Neural progenitor cell (in vitro differentiated cells): Measurements from ENCODE around the gene FHOD3. TPM values are rescaled to one million over a fixed set of nuclear protein-coding genes. Genes with fewer than 3 reads are reported as not detected.

Experiments used
- DNase-seq: peaks from one replicate; pipeline ENCODE4 v3.0.0-alpha.2; 2016; ENCODE audit warnings: low spot score
- H2AFZ ChIP-seq: fragments of 200-600 bp; sonication (generic); replicated peaks from 2 replicates; pipeline ENCODE4 v1.6.1; 2016; ENCODE audit warnings: antibody characterized with exemption
- H3F3A ChIP-seq: fragments of 200-600 bp; sonication (generic); 2 replicates; pipeline ENCODE4 v1.6.1; 2016; ENCODE audit warnings: antibody characterized with exemption, low read depth
- H3K27ac ChIP-seq: fragments of 200-600 bp; sonication (generic); 2 replicates; pipeline ENCODE4 v1.5.1; 2016; ENCODE audit warnings: mild to moderate bottlenecking
- H3K27me3 ChIP-seq: fragments of 200-600 bp; sonication (generic); 2 replicates; pipeline ENCODE4 v1.6.1; 2016; ENCODE audit warnings: mild to moderate bottlenecking, moderate library complexity
- H3K36me3 ChIP-seq: fragments of 200-600 bp; sonication (generic); 2 replicates; pipeline ENCODE4 v1.5.1; 2016
- H3K4me1 ChIP-seq: fragments of 200-600 bp; sonication (generic); 2 replicates; pipeline ENCODE4 v1.6.1; 2016; ENCODE audit warnings: mixed run types
- H3K4me2 ChIP-seq: fragments of 200-600 bp; sonication (generic); 2 replicates; pipeline ENCODE4 v1.6.1; 2016
- H3K4me3 ChIP-seq: fragments of 200-600 bp; sonication (generic); 2 replicates; pipeline ENCODE4 v1.5.1; 2016
- H3K79me2 ChIP-seq: fragments of 200-600 bp; sonication (generic); 2 replicates; pipeline ENCODE4 v1.6.1; 2016; ENCODE audit warnings: low read depth
- H3K9ac ChIP-seq: fragments of 200-600 bp; sonication (generic); 2 replicates; pipeline ENCODE4 v1.6.1; 2016
- H3K9me3 ChIP-seq: fragments of 200-600 bp; sonication (generic); 2 replicates; pipeline ENCODE4 v1.5.1; 2016; ENCODE audit warnings: low read depth
- H4K20me1 ChIP-seq: fragments of 200-600 bp; sonication (generic); 2 replicates; pipeline ENCODE4 v1.6.1; 2016; ENCODE audit warnings: low read depth
- H3K27ac Mint-ChIP-seq: 3 replicates; pipeline ENCODE4 v1.8.0; 2021; ENCODE audit warnings: mixed read lengths
- H3K27me3 Mint-ChIP-seq: 2 replicates; pipeline ENCODE4 v1.8.0; 2022; ENCODE audit warnings: low read depth, mild to moderate bottlenecking, inconsistent platforms, moderate library complexity, mixed read lengths; ENCODE audit not compliant: insufficient read depth
- H3K36me3 Mint-ChIP-seq: 3 replicates; pipeline ENCODE4 v1.8.0; 2021; ENCODE audit warnings: mixed read lengths
- H3K4me1 Mint-ChIP-seq: 3 replicates; pipeline ENCODE4 v1.8.0; 2021; ENCODE audit warnings: mixed read lengths
- H3K4me3 Mint-ChIP-seq: 3 replicates; pipeline ENCODE4 v1.8.0; 2021; ENCODE audit warnings: mild to moderate bottlenecking, moderate library complexity, mixed read lengths
- H3K9me3 Mint-ChIP-seq: 3 replicates; pipeline ENCODE4 v1.8.0; 2020; ENCODE audit warnings: mixed read lengths
- EZH2 ChIP-seq: fragments of 200-600 bp; sonication (generic); IDR thresholded peaks from 2 replicates; pipeline ENCODE4 v1.6.1; 2017; ENCODE audit warnings: antibody characterized with exemption, mild to moderate bottlenecking, moderate library complexity
- EZH2phosphoT487 ChIP-seq: fragments of 200-600 bp; sonication (generic); IDR thresholded peaks from 2 replicates; pipeline ENCODE4 v1.6.1; 2017; ENCODE audit warnings: antibody characterized with exemption
- total RNA-seq: library from RNA; depleted of rRNA; stranded (reverse); fragments of >200 nt; gene quantifications from 2 replicates; pipeline ENCODE4 v1.2.3, GENCODE V29; 2015; ENCODE audit warnings: low replicate concordance
- TF ChIP-seq, protein P1 (sequence below): fragments of 200-600 bp; sonication (generic); IDR thresholded peaks from 2 replicates; pipeline ENCODE4 v1.5.1; 2017; ENCODE audit warnings: antibody characterized with exemption, mild to moderate bottlenecking

FHOD3 gene
- total RNA-seq, 1 donor from 2014 or later = 69.7 TPM

DNA sequence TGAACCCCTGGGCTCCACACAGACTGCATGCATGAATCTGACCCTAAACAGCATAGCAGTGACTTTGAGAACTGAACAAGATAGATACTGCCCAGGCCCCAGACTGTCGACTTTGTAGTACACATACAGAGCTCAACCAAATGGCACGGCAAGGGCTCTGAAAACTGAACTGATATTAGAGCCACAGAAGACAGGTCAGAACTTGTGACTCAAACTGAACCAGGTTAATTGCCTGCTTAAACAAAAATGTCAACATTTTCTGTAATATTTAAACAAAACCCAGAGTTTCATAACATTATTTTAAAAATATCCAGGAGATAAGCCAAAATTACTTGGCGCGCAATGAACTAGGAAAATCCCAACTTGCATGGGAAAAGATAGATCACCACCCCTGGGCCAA lies 271.0 kb downstream of the FHOD3 start:
- TF ChIP-seq EZH2phosphoT487 (no peak), EZH2 (no peak)
- TF ChIP-seq, protein P1, sequence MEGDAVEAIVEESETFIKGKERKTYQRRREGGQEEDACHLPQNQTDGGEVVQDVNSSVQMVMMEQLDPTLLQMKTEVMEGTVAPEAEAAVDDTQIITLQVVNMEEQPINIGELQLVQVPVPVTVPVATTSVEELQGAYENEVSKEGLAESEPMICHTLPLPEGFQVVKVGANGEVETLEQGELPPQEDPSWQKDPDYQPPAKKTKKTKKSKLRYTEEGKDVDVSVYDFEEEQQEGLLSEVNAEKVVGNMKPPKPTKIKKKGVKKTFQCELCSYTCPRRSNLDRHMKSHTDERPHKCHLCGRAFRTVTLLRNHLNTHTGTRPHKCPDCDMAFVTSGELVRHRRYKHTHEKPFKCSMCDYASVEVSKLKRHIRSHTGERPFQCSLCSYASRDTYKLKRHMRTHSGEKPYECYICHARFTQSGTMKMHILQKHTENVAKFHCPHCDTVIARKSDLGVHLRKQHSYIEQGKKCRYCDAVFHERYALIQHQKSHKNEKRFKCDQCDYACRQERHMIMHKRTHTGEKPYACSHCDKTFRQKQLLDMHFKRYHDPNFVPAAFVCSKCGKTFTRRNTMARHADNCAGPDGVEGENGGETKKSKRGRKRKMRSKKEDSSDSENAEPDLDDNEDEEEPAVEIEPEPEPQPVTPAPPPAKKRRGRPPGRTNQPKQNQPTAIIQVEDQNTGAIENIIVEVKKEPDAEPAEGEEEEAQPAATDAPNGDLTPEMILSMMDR = no peak

GRCh38 chr18:36572135-36572856 lies 274.8 kb downstream of the FHOD3 start:
- no peak overlapping the region for H3K4me3 ChIP-seq
- peaks cover 4% of the 10 kb centered on the region for H3K79me2 ChIP-seq
- Mint-ChIP-seq H3K4me1 (peaks cover 22% of the 10 kb centered on the region), H3K27ac (no peak overlapping the region), H3K27me3 (peaks cover 2% of the 10 kb centered on the region), H3K36me3 (peaks cover 6% of the 10 kb centered on the region), H3K4me3 (no peak overlapping the region), H3K9me3 (no peaks in the 10 kb centered on the region)
- H4K20me1 ChIP-seq = no peaks in the 10 kb centered on the region
- no peak overlapping the region for H3K9ac ChIP-seq
- H2AFZ ChIP-seq = peak overlapping the region; percentile 2
- peak overlapping the region; percentile 23 for H3K27ac ChIP-seq
- peaks cover 21% of the 10 kb centered on the region for H3K4me1 ChIP-seq
- H3K4me2 ChIP-seq = peak overlapping the region; percentile 14
- peaks cover 22% of the 10 kb centered on the region for H3F3A ChIP-seq
- peak; percentile 70 for DNase-seq
- TF ChIP-seq, protein P1 = peak; percentile 82
- no peak for TF ChIP-seq EZH2
- no peak for TF ChIP-seq EZH2phosphoT487
- H3K9me3 ChIP-seq = no peaks in the 10 kb centered on the region
- no peaks in the 10 kb centered on the region for H3K36me3 ChIP-seq
- H3K27me3 ChIP-seq = no peaks in the 10 kb centered on the region

More for the DNA sequence above, 271.0 kb downstream of the FHOD3 start:
- Mint-ChIP-seq H3K36me3 (no peaks in the 10 kb centered on the region), H3K27me3 (peaks cover 5% of the 10 kb centered on the region), H3K9me3 (no peaks in the 10 kb centered on the region), H3K4me3 (no peak overlapping the region), H3K4me1 (peaks cover 44% of the 10 kb centered on the region), H3K27ac (no peak overlapping the region)
- Histone ChIP-seq H3K27me3 (no peaks in the 10 kb centered on the region), H3K79me2 (no peaks in the 10 kb centered on the region), H3K9me3 (no peaks in the 10 kb centered on the region), H3K4me1 (peaks cover 38% of the 10 kb centered on the region), H4K20me1 (peaks cover 3% of the 10 kb centered on the region), H3K27ac (no peak overlapping the region), H3K9ac (no peak overlapping the region), H3K4me2 (no peak overlapping the region), H3K4me3 (no peak overlapping the region), H2AFZ (no peak overlapping the region), H3F3A (peaks cover 35% of the 10 kb centered on the region), H3K36me3 (no peaks in the 10 kb centered on the region)
- DNase-seq = no peak

DNA sequence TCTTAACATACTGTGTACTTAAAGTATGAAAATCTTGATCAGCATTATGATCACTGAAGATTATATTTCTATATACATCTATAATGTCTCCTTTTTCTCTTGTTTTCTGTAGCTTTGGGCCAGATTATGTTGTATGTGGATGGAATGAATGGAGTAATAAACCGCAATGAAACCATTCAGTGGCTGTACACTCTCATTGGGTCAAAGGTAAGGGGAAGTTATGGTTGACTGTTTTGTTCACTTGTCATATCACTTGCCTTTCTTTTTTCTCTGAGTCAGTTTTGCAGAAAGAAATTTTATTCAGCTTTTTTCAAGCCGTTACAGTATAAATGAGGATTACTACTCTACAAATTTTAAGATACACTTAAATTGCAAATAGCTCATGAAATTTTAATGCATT lies 278.8 kb downstream of the FHOD3 start:
- Histone ChIP-seq H3K4me1 (peaks cover 15% of the 10 kb centered on the region), H3K9ac (no peak overlapping the region), H3K4me3 (no peak overlapping the region), H3K9me3 (no peaks in the 10 kb centered on the region), H4K20me1 (no peaks in the 10 kb centered on the region), H3K27me3 (no peaks in the 10 kb centered on the region), H3K4me2 (no peak overlapping the region), H3K27ac (no peak overlapping the region), H3F3A (peaks cover 8% of the 10 kb centered on the region), H2AFZ (no peak overlapping the region), H3K36me3 (no peaks in the 10 kb centered on the region), H3K79me2 (peaks cover 4% of the 10 kb centered on the region)
- Mint-ChIP-seq H3K4me1 (peaks cover 29% of the 10 kb centered on the region), H3K36me3 (peaks cover 34% of the 10 kb centered on the region), H3K4me3 (no peak overlapping the region), H3K27me3 (peaks cover 2% of the 10 kb centered on the region), H3K9me3 (peaks cover 18% of the 10 kb centered on the region), H3K27ac (no peak overlapping the region)
- TF ChIP-seq EZH2 = no peak
- TF ChIP-seq EZH2phosphoT487 = no peak
- TF ChIP-seq, protein P1 = no peak
- DNase-seq = no peak
